Choroid plexus epithelial cell (primary cell): ENCODE measurements around the gene RBFOX2.

Experiments
- DNase-seq: peaks from one replicate; pipeline ENCODE4 v3.0.0-alpha.2; 2010; ENCODE audit warnings: low read depth
- H3K4me3 ChIP-seq: 2 replicates; pipeline ENCODE4 v1.5.1; 2011; ENCODE audit warnings: low read depth, mild to moderate bottlenecking, control low read depth, low read length, moderate library complexity
- TF ChIP-seq, protein P1 (sequence below): conservative IDR thresholded peaks from 2 replicates; pipeline ENCODE4 v1.5.1; 2011; ENCODE audit warnings: low read depth, mild to moderate bottlenecking, control low read depth, inconsistent platforms, low read length, moderate library complexity

The RBFOX2 gene

DNA sequence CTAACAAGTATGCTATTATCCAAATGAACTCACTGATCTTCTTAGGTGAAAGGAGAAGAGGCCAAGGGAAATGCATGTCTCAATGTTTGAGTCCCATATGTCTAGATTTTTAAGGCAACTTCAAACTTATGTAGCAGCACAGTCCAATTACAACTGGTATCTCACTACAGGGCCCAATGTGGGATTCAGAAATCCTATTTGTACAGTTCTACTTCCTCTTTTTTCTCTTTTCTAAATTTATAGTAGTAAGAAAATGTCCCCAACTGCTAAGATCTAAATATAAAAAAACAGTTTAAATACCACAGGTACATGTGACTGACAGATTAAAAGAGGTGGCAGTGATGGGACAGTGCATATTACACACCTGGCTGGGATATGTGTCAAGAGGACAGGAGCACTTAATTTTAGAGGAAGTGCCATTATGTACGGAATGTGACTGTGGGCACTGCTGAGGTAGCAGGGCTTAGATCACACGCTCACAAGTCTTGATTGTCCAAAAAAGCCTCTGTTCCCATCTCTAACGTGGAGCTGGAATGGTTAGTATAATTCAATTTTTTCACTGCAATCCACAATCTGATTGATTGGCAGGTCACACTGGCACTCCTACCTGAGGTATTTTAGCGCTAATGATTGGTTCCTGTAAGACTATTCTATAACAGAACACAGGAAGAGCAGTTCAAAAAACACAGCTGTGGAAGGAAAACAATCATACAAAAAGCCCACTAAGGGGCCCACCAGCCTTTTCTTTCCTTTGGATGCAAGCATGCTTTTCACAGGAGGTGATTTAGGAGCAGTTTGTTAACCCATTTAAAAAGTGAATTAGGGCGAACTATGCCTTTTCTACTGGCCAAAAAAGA lies 276.4 kb downstream of the RBFOX2 start:
- H3K4me3 ChIP-seq: no peak overlapping the region
- TF ChIP-seq, protein P1, sequence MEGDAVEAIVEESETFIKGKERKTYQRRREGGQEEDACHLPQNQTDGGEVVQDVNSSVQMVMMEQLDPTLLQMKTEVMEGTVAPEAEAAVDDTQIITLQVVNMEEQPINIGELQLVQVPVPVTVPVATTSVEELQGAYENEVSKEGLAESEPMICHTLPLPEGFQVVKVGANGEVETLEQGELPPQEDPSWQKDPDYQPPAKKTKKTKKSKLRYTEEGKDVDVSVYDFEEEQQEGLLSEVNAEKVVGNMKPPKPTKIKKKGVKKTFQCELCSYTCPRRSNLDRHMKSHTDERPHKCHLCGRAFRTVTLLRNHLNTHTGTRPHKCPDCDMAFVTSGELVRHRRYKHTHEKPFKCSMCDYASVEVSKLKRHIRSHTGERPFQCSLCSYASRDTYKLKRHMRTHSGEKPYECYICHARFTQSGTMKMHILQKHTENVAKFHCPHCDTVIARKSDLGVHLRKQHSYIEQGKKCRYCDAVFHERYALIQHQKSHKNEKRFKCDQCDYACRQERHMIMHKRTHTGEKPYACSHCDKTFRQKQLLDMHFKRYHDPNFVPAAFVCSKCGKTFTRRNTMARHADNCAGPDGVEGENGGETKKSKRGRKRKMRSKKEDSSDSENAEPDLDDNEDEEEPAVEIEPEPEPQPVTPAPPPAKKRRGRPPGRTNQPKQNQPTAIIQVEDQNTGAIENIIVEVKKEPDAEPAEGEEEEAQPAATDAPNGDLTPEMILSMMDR: peak; percentile 1
- peak; percentile 13 for DNase-seq

DNA sequence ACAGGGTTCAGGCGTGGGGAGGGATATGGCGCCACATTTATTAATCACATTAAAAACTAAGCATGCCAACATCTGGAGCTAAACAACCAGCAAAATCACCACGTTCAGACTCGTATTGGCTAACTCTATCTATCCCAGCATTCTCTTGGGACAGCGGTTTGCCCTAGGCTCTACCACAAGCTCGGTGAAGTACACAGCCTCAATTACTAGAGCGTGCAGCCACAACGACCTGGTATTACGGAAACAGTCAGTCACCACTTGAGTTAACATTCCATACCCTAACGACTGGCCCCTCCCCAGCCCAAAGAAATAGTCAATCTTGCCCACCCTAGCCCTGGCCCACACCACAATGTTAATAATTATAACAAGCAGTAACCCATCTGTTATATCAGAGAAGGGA lies 278.8 kb downstream of the RBFOX2 start:
- H3K4me3 ChIP-seq: no peak overlapping the region
- DNase-seq: no peak
- TF ChIP-seq, protein P1: no peak

DNA sequence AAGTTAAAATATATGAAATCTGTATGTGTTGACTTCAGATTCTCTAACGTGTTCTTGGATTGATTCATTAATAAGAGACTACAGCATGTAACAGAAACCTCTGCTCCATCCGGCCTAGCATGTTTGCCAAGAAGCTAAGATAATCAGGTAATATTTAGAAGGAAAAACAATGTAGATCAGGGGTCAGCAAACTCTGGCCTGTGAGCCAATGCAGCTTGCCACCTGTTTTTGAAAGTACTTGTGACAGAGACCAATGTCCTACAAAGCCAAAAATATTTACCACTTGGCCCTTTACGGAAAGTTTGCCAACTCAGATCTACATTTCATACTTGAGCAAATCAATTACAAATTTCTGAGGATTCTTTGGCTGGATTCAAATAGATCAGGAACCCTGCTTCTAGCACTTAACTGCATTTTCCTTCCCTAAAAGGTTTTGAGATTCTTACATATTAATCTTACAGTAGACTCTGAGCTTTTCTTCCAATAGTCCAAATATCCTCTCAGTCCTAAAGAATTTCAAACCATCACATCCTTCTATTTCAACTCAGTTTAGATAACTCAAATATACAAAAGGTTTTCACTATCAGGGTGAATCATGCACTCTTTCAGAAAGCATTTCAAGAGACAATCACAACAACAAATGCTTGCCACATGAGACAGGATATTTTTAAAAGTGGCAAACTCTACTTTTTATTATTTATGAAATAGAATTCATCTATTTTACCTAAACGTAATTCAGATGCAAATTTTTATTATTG lies 281.5 kb downstream of the RBFOX2 start:
- TF ChIP-seq, protein P1: no peak
- DNase-seq: peak; percentile 42
- H3K4me3 ChIP-seq: no peak overlapping the region

DNA sequence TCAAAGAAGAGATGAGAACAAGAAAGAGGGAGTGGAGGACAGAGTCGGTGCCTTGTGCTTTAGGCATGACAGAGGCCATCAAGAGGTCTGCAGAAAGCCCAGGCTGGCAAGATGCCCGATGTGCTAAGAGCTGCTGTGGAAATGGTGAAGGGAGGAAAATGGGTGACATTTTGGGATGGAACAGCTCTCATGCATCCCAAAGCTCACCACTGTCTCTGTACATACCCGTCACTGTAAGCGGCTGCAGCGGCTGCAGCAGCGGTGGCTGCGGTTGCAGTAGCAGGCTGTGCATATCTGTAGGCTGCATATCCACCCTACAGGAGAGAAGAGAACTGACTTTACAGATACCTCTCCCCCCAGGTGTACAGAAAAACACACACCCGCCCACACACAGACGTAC lies 282.4 kb downstream of the RBFOX2 start:
- peak; percentile 16 for DNase-seq
- H3K4me3 ChIP-seq: no peak overlapping the region
- TF ChIP-seq, protein P1: no peak

DNA sequence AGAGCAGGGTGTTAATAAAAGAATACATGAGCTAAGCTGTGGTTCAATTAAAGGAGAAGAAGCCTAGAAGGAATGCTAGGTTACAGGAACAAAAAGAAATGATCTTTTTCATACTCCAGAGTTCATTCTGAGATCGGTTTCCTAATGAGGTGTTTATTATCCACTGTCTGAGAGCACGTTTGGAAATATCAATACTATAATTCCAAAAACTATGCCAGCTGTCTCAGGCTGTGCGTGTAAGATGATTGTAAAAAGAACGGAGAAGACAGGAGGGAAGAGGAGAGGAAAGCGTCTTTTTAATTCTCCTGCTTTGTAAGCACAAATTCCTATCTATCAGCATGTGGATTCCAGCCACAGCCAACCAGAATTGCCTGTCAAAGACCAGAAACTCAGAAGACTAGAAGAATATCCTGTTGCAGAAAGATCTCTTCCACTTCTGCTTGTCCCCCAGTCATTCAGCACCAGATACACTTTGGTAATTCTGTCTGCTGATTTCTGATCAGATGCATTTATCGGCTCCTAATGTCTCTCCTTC lies 285.2 kb downstream of the RBFOX2 start:
- no peak overlapping the region for H3K4me3 ChIP-seq
- TF ChIP-seq, protein P1: no peak
- peak; percentile 41 for DNase-seq

DNA sequence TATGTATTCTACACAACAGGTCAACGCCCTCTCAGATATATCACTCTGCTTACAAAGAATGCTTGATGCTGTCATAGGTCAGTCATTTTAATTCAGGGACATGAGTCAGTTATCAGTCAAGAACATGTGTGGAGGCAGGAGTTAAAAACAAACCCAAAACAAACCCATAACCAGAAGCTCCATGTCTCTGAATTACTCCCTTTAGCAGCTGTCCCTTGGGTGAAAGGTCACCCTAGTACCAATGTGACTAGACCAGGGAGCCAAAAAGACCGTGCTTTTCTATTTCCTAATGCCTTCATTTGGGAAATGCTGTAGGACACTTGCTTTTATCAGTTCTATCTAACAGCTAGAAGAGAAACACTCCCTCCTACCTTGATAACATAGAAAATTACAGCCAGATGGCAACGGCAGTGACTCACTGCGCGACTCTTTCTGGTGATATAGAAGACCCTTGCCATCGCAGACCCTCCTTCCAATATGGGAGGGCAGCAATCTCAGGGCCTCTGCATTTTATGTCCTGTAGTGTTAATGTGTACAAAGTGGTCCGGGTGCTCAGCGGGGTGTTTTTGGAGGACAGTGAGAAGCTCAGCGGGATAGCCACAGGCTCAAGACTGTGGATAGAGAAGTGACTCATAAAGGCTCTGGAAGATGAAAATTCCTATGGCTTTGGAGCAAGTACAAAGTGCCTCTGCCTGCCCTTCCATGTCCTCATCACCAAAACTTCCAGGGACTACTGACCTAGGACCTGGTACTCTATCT lies 286.1 kb downstream of the RBFOX2 start:
- H3K4me3 ChIP-seq: no peak overlapping the region
- TF ChIP-seq, protein P1: no peak
- DNase-seq: peak; percentile 82
